Right ventricle myocardium inferior (tissue), 1 donor: ENCODE results near the gene OXNAD1. TPM values are rescaled to one million over a fixed set of nuclear protein-coding genes. Genes with fewer than 3 reads are reported as not detected.

ENCODE experiments used
- ATAC-seq: fragments of 200-7000 bp; cut with Tn5 transposase; one replicate; pipeline ENCODE4 v1.9.1; 2020; ENCODE audit warnings: mild to moderate bottlenecking, moderate library complexity
- DNase-seq: peaks from one replicate; pipeline ENCODE4 v3.0.0; 2021; ENCODE audit errors: missing footprints
- intact Hi-C: fragments of 100-400 bp; cut with DNase I; formaldehyde crosslinking; loops from one replicate; pipeline ENCODE4 v1.11.0; 2022
- total RNA-seq: library from RNA; stranded (reverse); fragmentation: NEBNext Ultra II Directional; extraction: Animal tissue kit (Norgen Biotek cat#: 25700); gene quantifications from one replicate; pipeline ENCODE4 v1.2.1, GENCODE V29; 2021
- donor health status: DM: no; HTN: yes; CAD: no; lungs with severe emphysema.

The OXNAD1 gene
- total RNA-seq, 1 donor from 2014 or later: 17.2 TPM

DNA sequence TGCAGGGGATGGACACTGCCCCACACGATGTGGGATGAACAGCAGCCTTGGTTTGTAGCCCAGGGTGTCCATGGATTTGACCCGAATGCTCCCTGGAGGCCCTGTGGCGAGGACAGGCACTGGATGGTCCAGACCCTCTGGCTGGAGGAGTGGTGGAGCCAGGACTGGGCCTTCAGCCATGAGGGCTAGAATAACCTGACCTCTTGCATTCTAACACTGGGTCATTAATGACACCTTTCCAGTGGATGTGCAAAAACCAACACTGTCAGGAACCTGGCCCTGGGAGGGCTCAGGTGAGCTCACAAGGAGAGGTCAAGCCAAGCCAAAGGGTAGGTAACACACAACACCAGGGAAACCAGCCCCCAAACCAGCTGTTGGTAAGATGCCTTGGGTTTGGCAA, 51.4 kb downstream of the OXNAD1 start:
- intact Hi-C loops: no loop called here
- DNase-seq: no peak
- ATAC-seq: no peak

DNA sequence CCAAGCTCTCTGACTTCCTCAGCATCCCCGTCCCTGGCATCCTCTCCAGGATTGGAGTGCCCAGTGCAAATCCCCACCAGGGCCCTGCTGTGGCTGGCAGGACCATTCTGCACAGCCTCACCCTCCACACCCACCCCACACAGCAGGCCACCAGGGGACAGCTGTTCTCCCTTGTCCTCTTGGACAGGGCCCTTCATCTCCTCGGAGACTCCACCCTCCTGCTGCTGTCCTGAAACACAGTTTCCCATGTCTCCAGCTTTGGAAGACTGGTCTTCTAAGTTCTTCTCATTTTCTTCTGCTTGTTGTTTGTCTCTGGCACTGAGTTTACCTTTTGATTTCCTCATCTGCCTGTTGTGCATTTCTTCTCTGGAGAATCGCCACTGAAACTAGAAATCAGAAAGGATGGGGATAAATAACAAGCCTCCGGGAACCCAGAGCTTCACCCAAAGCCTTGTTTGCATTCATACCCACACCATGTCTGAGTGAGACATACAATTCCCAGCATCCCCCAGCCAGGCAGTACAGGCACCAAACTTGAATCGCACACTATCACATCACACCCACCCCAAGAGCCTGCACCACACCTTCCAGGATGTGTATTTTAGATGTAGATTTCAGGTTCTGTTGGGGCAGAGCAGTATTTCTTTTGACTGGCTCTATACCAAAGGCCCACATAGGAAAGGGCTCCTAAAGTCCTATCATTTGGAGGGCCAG, 52.0 kb downstream of the OXNAD1 start:
- intact Hi-C loops: no loop called here
- DNase-seq: no peak
- no peak for ATAC-seq

DNA sequence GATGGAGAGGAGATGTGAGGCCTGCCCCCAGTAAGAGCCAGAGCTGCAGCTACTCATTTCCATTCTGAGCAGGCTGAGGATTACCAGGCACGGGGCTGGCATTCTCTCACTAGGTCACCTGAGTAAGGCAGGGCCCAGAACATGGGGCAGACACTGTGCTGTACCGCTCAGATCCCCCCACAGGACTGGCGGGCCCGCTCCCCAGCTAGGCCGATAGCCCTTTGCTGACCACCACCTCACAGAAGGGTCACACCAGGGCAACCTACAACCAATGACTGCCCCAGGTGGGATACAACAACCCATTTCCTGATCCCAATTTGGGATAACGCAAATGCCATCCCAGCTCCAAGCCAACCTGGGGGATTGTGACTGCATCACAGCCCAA, 52.5 kb downstream of the OXNAD1 start:
- ATAC-seq (no peak), DNase-seq (no peak)
- intact Hi-C loops: no loop called here

DNA sequence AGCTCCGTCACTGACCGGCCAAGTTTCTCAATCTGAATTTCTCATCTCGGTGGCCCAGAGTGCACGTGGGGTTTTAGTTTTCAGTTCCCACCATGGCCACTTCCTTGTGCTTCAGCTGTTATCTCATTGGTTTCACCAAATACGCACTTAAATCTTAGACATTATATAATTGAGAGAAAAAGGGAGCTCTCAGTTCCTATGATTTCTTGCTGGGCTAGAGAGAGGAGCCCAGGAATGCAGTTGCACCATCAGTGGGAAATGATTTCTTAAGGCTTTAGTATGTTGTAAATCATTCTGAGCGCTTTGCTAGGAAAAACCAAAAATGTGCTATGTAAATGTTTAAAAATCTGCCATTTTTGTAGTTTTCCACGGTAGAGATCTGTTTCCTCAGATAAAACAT, 53.2 kb downstream of the OXNAD1 start:
- DNase-seq: no peak
- intact Hi-C loops: no loop called here
- no peak for ATAC-seq

DNA sequence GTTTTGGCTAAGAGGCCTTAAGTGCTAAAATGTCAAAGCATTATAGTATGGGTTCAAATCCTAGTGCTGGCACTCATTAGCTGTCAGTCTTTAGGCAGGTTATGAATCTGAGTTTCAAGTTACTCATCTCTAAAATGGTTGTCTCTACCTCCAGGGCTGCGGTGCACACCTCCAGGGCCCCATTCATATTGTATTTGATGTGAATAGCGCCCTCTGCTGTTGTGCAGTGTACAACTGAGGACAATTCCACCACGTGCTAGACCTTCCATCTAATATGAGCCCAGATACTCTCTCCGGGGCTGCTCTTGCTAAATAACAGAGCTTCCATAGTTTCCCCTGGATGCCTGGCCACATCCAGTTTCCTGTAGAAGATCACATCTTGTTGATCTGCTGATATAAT, 54.3 kb downstream of the OXNAD1 start:
- no peak for DNase-seq
- no peak for ATAC-seq
- intact Hi-C loops: no loop called here

DNA sequence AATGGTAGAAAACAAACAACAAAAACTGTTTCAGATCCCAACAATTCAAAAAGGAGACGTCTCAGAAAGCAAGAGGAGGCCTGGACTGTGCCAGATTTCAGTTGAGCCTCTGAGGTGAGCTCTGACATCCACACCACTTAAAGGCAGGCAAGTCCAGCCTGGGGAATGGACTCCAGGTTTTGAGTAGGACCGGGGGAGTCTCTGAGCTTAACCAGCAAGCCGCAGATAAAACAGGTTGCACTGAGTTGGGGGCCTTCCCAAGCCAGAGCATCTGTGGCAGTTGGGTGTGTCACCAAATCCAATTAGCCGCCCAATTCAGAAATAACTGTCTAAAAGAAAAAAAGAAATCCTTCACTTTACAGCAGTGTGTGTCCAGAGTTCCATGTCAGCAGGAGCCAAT, 54.7 kb downstream of the OXNAD1 start:
- ATAC-seq (no peak), DNase-seq (no peak)
- intact Hi-C loops: no loop called here

DNA sequence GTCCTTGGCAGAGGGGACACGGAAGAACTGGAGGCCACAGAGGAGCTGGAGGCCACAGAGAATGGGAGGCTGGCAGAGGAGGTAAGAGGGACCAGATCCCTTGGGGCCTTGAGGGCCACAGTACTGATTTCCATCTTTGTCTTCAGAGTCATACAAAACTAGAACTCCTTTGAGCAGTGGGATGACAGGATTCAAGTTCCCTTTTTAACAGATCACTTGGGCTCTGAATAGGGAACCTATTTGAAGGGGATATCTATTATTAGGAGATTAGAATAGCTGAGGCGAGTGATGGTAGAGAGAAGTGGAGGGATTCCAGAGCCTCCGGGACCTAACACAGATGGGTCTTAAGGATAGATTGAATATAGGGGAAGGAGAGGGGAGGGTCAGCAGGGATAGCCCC, 55.7 kb downstream of the OXNAD1 start:
- intact Hi-C loops: no loop called here
- ATAC-seq (no peak), DNase-seq (no peak)

DNA sequence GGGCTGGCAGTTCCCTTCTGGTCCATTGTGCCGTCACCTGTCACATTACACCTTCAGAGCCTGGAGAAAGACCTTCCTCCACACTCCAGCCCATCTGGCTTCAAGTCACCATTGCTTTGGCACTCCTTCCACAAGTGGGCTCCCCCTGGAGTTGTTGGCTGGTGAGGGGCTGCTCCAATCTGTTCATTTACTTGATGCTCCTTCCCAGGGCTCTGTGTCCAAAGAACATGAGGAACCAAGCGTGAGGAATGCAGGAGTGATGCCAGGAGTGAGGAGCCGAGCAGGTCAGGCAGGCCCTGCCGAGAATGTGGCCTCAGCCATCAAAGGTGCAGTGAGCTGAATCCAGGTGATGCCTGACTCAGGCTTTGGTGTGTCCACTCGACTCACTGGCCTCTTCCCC, 57.2 kb downstream of the OXNAD1 start:
- ATAC-seq (no peak), DNase-seq (no peak)
- intact Hi-C loops: no loop called here

DNA sequence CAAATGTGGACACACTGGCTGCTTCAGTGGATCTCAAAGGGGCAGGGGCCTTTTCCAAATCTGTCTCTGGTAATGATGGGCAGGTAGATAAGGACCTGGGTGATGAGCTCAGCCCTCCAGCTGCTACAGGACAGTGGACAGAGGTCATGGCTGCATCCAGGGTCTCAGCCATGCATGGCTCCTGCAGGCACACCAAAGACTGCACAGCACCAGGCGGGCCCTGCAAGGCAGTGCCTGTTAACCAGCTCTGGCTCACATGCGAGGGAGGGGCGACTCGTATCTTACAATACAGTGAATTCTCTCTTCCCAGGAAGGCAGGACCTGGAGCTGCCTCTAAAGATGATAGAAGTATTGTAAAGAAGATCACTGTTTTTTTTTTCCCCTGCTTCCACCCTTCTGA, 58.7 kb downstream of the OXNAD1 start:
- intact Hi-C loops: no loop called here

DNA sequence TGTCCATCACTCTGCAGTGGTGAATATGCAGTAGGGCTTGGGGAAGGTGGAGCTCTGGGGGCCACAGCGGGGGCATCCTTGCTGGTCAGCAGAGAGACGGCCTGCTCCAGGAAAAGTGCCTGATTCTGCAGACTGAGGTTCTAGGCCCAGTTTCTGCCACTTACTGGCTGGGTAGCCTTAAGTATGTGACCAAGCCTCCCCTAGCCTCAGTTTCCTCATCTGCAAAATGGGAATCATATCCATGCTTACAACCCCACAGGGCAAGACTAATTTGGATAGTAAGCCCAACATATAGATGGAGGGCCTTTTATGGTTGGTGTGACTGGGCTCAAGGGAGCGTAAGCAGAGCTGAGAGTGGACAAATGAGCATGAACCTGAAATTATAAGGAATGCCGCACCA, 60.8 kb downstream of the OXNAD1 start:
- ATAC-seq (no peak), DNase-seq (no peak)
- intact Hi-C loops: no loop called here

More for the DNA sequence above, 58.7 kb downstream of the OXNAD1 start:
- DNase-seq: no peak
- ATAC-seq: peak; percentile 25

DNA sequence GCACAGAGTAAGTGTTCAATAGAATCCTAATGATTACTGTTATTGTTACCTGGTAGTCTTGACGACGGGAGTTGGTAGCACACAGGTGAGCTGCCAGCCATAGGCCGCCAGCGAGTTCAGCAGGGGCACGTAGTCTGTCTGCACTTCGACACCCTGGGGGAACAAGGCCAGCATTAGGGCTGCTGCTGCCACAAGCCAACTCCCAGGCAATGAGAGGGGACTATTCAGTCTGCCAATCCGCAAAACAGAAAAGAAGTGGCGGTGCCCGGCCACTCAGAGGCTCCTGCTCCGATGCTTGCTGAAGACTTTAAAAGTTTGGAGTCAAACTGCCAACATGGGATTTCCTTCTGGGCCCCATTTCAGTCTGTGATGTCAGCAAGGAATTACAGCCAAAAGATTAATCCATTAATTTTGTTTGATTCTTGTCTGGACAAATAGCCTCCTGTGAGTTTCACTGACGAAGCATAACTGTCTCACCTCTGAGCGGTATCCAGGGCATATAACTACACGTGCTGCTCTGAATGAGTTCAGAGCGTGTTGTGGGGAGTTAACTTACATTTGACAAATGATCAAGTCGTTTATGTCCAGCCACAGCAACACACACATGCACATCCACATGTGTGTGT, 61.8 kb downstream of the OXNAD1 start:
- intact Hi-C loops: no loop called here
- no peak for DNase-seq
- no peak for ATAC-seq

DNA sequence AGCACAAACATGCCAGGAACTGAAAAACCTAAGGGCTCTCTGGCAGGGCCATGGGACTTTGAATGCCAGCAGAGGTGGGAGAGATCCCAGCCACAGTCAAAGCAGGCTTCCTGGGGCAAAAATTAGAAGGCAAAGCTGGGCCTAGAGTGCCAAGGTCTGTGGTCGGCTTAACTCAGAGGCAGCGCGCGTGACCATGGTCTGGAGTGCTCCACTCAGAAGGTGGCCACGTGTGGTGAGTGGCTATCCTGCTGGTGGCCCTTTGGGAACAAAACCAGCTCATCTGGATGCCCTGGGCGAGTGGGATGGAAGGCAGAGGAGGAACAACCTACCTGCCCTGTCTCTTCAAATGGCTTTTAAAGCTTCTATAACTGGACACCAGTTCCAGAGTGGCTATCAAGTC, 63.1 kb downstream of the OXNAD1 start:
- intact Hi-C loops: no loop called here
- no peak for DNase-seq
- ATAC-seq: peak; percentile 13

DNA sequence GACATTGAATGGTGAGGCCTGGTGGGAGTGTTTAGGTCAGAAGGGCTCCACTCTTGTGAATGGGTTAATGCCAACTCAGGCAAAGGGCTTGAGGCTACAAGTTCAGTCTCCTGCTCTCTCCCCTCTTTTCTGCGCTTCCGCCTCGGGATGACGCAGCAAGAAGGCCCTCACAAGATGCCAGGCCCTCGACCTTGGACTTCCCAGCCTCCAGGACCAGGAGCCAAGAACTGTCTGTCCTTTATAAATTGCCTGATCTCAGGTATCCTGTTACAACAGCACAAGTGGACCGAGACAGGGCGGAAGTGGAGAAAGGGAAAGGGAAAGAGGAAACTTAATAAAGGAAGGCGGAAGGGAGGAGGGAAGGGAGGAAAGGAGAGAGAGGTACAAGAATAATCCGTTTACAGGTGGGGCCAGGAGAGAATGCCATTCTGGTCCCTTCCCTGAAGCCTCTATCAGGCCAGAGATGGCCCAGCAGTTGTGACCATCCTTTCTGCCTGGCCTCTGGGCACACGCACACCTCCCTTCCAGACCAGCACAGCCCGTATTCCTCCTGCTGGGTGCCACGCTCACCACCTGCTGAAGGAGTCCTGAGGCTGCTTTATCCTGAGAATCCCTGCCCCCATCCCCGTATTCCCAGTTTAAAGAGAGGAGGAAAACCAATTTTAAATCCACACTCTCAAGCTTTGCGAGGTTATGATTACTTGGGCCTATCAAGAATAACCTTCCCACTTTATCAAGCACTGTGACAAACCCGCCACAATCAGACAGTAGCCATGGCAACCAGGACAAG, 64.2 kb downstream of the OXNAD1 start:
- intact Hi-C loops: no loop called here
- DNase-seq (no peak), ATAC-seq (no peak)

DNA sequence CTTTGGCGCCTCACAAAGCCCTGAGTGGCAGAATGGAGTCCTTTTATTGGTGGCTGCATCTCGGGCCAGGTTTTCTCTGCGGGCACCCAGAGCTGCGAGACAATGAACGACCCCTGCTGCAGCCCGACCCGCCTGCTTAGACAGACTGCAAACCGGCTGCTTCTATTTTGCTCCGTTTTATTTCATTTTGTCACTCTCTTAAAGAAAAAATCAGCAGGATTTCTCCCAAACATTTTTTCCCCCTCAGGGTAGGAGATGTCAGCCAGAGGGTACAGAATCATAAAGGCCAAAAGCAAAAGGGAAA, 64.8 kb downstream of the OXNAD1 start:
- ATAC-seq: no peak
- intact Hi-C loops: no loop called here

DNA sequence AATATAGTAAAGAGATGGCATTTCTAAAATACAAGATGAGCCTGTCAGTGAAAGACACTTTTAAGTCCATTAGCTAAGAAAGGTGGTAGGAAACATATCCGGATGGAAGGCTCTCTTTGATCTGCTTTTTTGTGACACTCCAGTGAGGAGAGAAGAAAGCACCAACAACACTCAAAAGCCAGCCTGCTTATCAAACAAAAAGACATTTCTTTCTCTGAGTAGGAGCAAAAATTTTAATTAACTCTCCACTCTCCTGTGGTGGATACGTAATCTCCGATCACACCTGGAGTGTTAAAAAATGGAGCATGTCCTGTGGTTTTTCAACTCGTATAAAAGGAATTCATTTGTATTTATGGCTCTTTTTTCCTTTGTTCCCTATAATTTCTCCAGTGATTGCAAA, 65.3 kb downstream of the OXNAD1 start:
- DNase-seq (no peak), ATAC-seq (no peak)
- intact Hi-C loops: no loop called here

More for the DNA sequence above, 64.8 kb downstream of the OXNAD1 start:
- DNase-seq: no peak

DNA sequence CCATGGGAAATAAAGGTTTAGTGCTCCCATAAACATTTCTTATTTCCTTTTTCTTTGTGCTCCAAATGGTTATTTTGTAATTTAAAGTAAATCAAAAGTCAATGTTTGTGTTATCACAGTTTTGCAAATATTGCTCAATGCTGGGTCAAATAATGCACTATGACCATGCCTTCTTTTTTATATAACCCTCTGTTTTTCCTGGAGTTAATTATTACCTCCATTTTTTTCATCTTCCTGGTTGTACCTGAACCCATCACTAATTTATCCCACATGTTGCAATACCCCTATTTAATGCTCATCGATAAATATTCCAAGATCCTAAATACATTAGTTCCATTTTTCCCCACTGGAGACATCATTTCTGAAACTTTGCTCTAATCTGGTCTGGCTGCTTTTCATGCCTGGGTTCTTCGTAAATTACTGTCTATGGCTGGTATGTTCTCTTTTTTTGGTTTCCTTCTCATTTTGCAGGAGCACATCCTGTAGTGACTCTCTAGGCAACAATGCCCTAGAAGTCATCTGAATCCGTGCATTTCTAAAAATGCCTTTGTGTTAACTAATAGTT, 66.4 kb downstream of the OXNAD1 start:
- ATAC-seq (no peak), DNase-seq (no peak)
- intact Hi-C loops: no loop called here

DNA sequence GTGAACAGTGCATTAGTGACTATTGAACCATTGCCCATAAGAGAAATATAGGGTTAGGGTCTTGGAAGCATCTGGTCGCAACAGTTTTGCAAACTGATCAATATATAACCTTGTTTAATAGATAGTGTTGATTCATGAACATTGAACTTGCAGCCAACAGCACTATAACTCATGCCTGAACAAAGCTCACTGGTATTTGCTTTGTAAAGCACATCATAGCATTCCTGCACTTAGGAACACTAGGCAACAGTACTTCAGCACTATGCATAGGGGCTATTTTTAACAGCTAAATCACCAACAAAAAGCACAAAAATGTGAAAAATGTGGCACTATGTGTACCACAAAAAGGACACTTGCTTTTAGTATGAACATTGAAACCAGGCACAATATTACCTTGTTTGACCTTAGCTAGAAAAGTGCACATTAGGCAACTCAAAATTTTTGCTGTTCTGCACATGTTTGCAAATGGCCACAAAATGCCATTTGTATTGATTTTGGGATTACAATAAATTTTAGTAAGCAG, 68.0 kb downstream of the OXNAD1 start:
- intact Hi-C loops: no loop called here
- ATAC-seq (peak; percentile 56), DNase-seq (no peak)

DNA sequence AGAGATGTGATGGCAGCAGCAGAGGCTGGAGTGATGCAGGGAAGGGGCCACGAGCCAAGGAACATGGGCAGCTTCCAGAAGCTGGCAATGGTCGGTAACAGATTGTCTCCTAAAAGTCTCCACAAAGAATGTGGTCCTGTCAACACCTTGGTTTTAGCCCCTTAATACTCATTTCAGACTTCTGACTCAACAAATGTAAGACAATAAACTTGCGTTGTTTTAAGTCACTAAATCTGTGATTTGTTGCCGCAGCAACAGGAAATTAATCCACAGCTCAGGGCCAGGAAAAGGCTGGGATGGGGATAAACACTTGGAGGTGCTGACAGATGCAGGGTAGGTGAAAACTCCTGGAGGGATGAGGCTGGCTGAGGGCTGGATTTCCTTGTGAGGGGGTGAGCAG, 69.9 kb downstream of the OXNAD1 start:
- no peak for ATAC-seq
- no peak for DNase-seq
- intact Hi-C loops: no loop called here

DNA sequence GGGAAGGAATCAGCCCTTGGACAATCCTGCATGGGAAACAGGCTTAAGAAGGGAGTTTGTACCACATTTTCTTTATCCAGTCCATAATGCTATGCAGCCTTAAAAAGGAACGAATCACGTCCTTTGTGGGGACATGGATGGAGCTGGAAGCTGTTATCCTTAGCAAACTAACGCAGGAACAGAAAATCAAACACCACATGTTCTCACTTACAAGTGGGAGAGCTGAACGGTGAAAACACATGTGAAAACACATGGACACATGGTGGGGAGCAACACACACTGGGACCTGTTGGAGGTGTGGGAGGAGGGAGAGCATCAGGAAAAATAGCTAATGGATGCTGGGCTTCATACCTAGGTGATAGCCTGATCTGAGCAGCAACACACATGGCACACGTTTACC, 70.3 kb downstream of the OXNAD1 start:
- DNase-seq: no peak
- intact Hi-C loops: no loop called here
- no peak for ATAC-seq
